Measurements from ENCODE around the gene NID2. TPM values are rescaled to one million over a fixed set of nuclear protein-coding genes. Genes with fewer than 3 reads are reported as not detected.

NID2 gene
- under 1 TPM; 0.19 to 0.24 TPM for total RNA-seq

DNA sequence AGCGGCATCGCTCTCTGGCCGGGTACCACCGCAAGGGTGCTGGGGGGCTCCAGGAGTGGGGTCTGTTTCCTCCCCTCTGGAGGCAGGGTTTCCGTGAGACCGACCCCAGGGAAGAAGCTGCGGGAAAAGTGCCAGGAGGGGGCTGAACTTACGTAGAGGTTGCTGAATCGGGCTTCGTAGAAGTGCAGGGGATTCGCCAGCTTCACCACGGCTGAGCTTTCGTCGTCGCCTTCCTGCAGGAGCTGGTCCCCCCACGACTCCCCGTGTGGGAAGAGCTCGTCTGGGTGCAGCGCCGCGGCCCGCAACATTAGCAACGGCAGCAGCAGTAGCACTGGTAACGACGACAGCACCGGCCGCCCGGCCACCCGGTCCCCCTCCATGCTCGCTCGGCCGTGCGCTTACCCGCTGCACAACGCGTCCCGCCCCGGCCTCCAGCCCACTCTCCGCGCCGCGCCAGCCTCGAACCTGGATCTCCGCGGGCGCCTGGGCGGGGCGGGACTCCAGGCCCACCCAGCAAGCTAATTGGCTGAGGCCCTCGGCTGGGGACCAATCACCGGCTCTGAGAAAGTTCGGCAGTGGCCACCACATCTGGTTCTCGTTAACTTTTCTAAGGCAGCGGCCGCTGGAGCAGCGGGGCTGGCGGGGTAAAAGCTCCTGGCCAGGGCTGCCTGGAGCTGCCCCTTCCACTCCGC, at the start of gene NID2:
Gene NID2, minus strand, starts transcription at position 445 of the 692 bp plus-strand sequence. Its CDS starts 65 bp downstream, at position 380.
- Mint-ChIP-seq H3K9me3 (no peaks in the 10 kb centered on the region), H3K27me3 (ENCODE audit: low read depth) (peaks cover 42% of the 10 kb centered on the region), H3K4me1 (ENCODE audit: low read depth) (peaks cover 19% of the 10 kb centered on the region), H3K36me3 (ENCODE audit: insufficient read depth in 2 of 2) (no peaks in the 10 kb centered on the region), H3K27ac (no peak within 1 kb of the TSS), H3K4me3 (peak within 1 kb of the TSS; percentile 76 to 82)
- peak; percentile 57 to 60 for DNase-seq
- ATAC-seq (replicated peaks in 1 of 2): peak; percentile 78

DNA sequence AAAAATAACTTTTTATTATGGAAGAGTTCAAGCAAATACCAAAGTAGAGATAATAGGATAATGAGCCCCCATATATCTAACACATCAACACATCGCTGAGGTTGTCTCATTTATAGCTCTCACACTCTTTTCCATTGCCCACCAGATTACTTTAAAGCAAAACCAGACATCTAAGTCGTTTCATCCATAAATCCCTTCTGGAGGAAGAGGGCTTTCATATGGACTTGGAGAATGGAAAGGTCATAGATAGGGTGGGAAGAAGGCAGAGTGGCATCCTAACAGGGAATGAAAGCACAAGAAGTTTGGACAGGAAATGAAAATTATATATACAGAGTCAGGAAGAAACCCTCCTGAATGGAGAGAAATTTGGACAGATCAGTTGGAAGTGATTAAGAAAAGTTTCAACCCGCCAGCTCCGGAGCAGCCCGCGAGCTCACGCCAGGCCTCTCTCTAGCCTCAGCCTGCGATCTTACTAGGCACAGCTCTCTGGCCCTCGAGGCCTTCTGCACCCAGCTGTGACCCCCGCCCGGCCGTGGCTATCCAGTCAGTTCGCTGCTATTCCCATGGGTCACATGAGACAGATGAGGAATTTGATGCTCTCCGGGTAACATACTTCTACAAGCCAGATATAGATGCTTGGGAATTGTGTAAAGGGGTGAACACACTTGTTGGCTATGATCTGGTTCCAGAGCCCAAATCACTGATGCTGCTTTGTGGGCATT, 48.4 kb upstream of the NID2 start:
- Mint-ChIP-seq H3K9me3 (peaks cover 2 to 4% of the 10 kb centered on the region in 2 donors), H3K27me3 (ENCODE audit: low read depth) (no peaks in the 10 kb centered on the region), H3K4me1 (ENCODE audit: low read depth) (no peaks in the 10 kb centered on the region), H3K4me3 (no peak overlapping the region), H3K27ac (no peak overlapping the region), H3K36me3 (ENCODE audit: insufficient read depth in 2 of 2) (no peaks in the 10 kb centered on the region)
- ATAC-seq (replicated peaks in 1 of 2): no peak
- DNase-seq: no peak

- no peaks in the 10 kb centered on the region for H3K4me1 Mint-ChIP-seq (ENCODE audit: low read depth)
- no peak overlapping the region for H3K27ac Mint-ChIP-seq
- H3K9me3 Mint-ChIP-seq: peaks cover 2 to 4% of the 10 kb centered on the region in 2 donors
- no peaks in the 10 kb centered on the region for H3K36me3 Mint-ChIP-seq (ENCODE audit: insufficient read depth in 2 of 2)
- DNase-seq: no peak
- no peaks in the 10 kb centered on the region for H3K27me3 Mint-ChIP-seq (ENCODE audit: low read depth)
- H3K4me3 Mint-ChIP-seq: no peak overlapping the region
- ATAC-seq (replicated peaks in 1 of 2): no peak
Observed at GRCh38 chr14:52115286-52115685, 46.4 kb upstream of the NID2 start.

DNA sequence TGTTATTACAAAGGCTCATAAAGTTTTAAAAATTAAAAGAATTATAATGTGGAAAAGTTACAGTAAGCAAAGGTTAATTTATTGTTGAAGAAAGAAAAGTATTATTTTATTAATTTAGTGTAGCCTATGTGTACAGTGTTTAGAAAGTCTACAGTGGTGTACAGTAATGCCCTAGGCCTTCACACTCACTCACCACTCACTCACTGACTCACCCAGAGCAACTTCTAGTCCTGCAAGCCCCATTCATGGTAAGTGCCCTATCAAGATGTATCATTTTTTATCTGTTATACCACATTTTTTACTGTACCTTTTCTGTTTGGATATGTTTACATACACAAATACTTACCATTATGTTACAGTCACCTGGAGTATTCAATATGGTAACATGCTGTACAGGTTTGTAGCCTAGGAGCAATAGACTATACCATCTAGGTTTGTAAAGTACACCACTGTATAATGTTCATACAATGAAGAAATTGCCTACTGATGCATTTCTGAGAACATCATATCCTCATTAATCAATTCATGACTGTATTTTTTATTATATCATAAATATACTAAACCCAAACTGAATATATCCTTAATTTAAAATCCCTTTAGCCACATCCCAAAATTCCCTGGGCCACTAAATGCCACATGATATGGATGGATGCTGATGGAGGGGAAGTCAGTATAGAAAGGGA, 43.6 kb upstream of the NID2 start:
- H3K36me3 Mint-ChIP-seq (ENCODE audit: insufficient read depth in 2 of 2): no peaks in the 10 kb centered on the region
- no peak overlapping the region for H3K4me3 Mint-ChIP-seq
- H3K9me3 Mint-ChIP-seq: peaks cover 1 to 2% of the 10 kb centered on the region in 2 donors
- ATAC-seq (replicated peaks in 1 of 2) (no peak), DNase-seq (no peak)
- H3K4me1 Mint-ChIP-seq (ENCODE audit: low read depth): no peaks in the 10 kb centered on the region
- no peak overlapping the region for H3K27ac Mint-ChIP-seq
- no peaks in the 10 kb centered on the region for H3K27me3 Mint-ChIP-seq (ENCODE audit: low read depth)

DNA sequence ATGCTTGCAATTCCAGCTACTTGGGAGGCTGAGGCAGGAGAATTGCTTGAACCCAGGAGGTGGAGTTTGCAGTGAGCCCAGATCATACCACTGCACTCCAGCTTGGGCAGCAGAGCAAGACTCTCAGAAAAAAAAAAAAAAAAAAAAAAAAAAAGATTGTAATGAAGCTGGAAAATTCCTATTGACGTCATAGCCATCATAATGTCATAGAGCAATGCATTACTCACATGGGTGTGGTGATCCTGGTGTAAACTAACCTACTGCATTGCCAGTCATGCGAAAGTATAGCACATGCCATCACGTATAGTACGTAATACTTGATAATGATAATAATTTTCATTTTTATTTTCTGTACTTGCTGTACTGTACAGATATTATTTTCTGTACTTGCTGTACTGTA, 42.7 kb upstream of the NID2 start:
- Mint-ChIP-seq H3K4me3 (no peak overlapping the region), H3K27me3 (ENCODE audit: low read depth) (no peaks in the 10 kb centered on the region), H3K9me3 (peaks cover 1 to 2% of the 10 kb centered on the region in 2 donors), H3K36me3 (ENCODE audit: insufficient read depth in 2 of 2) (no peaks in the 10 kb centered on the region), H3K4me1 (ENCODE audit: low read depth) (no peaks in the 10 kb centered on the region), H3K27ac (no peak overlapping the region)
- no peak for ATAC-seq (replicated peaks in 1 of 2)
- DNase-seq: no peak

GRCh38 chr14:52110441-52111086, 41.7 kb upstream of the NID2 start:
- Mint-ChIP-seq H3K9me3 (peaks cover 1 to 2% of the 10 kb centered on the region in 2 donors), H3K4me3 (no peak overlapping the region), H3K4me1 (ENCODE audit: low read depth) (no peaks in the 10 kb centered on the region), H3K36me3 (ENCODE audit: insufficient read depth in 2 of 2) (no peaks in the 10 kb centered on the region), H3K27me3 (ENCODE audit: low read depth) (no peaks in the 10 kb centered on the region), H3K27ac (no peak overlapping the region)
- no peak for DNase-seq
- no peak for ATAC-seq (replicated peaks in 1 of 2)

GRCh38 chr14:52108823-52109222, 40.0 kb upstream of the NID2 start:
- H3K4me1 Mint-ChIP-seq (ENCODE audit: low read depth): no peaks in the 10 kb centered on the region
- DNase-seq (no peak), ATAC-seq (replicated peaks in 1 of 2) (no peak)
- H3K27ac Mint-ChIP-seq: no peak overlapping the region
- H3K27me3 Mint-ChIP-seq (ENCODE audit: low read depth): no peaks in the 10 kb centered on the region
- peaks cover 1 to 2% of the 10 kb centered on the region in 2 donors for H3K9me3 Mint-ChIP-seq
- no peaks in the 10 kb centered on the region for H3K36me3 Mint-ChIP-seq (ENCODE audit: insufficient read depth in 2 of 2)
- no peak overlapping the region for H3K4me3 Mint-ChIP-seq

DNA sequence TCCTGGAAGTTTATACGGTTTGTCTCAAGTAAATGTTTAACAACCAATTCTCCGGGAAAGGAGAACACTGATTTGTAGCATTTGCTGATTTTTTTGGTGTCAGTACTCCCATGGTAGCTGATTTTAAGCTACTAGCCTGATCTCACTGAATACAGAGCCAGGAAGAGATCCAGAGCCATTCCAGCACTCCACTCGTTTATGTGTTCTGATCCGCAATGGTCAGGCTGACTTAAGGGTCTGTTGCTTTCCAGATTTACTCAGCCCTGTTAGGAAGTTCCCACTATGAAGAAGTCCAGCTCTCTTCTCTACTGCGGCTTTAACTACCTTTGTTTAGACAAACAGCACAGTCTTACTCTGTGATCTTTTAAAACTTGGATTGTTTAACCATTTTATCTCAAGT, 38.0 kb upstream of the NID2 start:
- Mint-ChIP-seq H3K4me1 (ENCODE audit: low read depth) (no peaks in the 10 kb centered on the region), H3K27me3 (ENCODE audit: low read depth) (no peaks in the 10 kb centered on the region), H3K27ac (no peak overlapping the region), H3K9me3 (no peaks in the 10 kb centered on the region), H3K4me3 (no peak overlapping the region), H3K36me3 (ENCODE audit: insufficient read depth in 2 of 2) (no peaks in the 10 kb centered on the region)
- ATAC-seq (replicated peaks in 1 of 2) (no peak), DNase-seq (no peak)

DNA sequence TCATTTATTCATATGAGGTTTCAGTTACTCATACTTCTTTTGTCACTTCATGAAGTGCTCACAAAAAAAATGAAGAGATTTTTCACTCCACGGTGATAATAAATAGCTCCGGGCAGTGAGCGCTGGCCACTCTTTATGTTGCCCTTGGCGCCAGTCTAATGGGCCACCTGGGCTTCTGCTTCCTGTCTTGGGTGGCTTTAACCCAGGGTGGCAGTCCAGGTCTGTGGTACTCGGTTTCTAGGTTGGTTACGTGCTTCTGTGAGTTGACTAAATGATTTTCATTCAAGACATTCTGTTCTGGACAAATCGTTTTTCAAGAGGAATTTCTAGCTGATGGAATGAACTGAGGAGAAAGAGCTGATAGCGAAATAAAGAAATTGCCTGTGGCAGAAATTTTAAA, 34.6 kb upstream of the NID2 start:
- ATAC-seq (replicated peaks in 1 of 2): no peak
- H3K36me3 Mint-ChIP-seq (ENCODE audit: insufficient read depth in 2 of 2): no peaks in the 10 kb centered on the region
- H3K9me3 Mint-ChIP-seq: no peaks in the 10 kb centered on the region
- H3K4me1 Mint-ChIP-seq (ENCODE audit: low read depth): no peaks in the 10 kb centered on the region
- no peak overlapping the region for H3K4me3 Mint-ChIP-seq
- H3K27me3 Mint-ChIP-seq (ENCODE audit: low read depth): no peaks in the 10 kb centered on the region
- no peak overlapping the region for H3K27ac Mint-ChIP-seq
- DNase-seq: no peak

GRCh38 chr14:52095794-52096193, 26.9 kb upstream of the NID2 start:
- Mint-ChIP-seq H3K27ac (no peak overlapping the region), H3K27me3 (ENCODE audit: low read depth) (peaks cover 7% of the 10 kb centered on the region), H3K4me1 (ENCODE audit: low read depth) (no peaks in the 10 kb centered on the region), H3K36me3 (ENCODE audit: insufficient read depth in 2 of 2) (no peaks in the 10 kb centered on the region), H3K4me3 (no peak overlapping the region), H3K9me3 (no peaks in the 10 kb centered on the region)
- DNase-seq: no peak
- no peak for ATAC-seq (replicated peaks in 1 of 2)

DNA sequence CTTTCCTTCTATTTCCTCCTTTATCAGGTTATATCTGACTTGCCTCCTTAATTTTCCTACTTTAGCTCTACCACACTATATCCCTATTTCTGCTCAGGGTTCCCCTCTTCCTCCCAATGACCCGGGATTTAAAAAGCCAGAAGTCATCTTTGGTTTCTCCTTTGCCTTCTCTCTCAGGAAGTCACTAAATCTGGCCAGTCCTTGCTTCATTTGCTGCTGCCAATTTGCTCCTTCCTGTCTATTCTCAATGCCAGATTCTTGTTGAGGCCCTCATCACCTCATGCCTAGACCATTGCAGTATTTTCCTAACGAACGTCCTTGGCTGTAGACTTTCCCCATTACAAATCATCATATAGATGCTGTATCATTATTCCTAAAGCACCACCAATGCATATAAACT, 26.5 kb upstream of the NID2 start:
- ATAC-seq (replicated peaks in 1 of 2) (no peak), DNase-seq (no peak)
- Mint-ChIP-seq H3K9me3 (no peaks in the 10 kb centered on the region), H3K4me1 (ENCODE audit: low read depth) (no peaks in the 10 kb centered on the region), H3K4me3 (no peak overlapping the region), H3K27me3 (ENCODE audit: low read depth) (peaks cover 12% of the 10 kb centered on the region), H3K36me3 (ENCODE audit: insufficient read depth in 2 of 2) (no peaks in the 10 kb centered on the region), H3K27ac (no peak overlapping the region)

DNA sequence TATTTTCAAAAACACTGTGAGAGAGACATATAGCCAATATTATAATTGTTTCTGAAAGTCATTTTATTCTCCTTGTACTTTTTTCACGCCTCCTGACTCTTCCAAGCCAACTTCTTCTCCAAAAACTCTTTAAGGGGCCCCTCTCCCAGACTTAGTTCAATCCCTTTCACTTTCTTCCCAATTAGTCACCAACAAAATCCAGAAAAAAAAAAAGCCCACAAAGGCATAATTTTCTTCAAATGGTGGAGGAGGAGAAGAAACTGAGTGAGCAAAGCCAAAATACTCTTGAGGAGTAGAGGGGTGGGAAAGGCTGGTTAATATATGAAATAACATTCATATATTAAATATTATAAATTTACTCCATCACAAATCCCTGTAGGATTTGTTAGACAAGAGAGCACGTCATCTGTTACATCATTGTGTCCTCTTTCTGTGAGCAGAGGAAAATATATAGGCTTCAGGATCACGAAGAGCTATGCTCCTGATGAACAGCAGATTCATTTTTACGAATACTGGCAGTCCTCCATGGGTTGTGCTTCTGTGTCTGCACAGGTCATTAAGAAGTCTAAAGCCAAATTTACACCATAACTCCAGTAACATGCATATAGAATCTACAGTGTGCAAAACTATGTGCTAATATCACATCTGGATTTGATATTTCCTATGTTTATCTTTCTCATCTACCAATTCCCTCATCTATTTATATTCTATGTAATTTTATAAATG, 25.9 kb upstream of the NID2 start:
- Mint-ChIP-seq H3K27ac (no peak overlapping the region), H3K9me3 (no peaks in the 10 kb centered on the region), H3K27me3 (ENCODE audit: low read depth) (peaks cover 17% of the 10 kb centered on the region), H3K36me3 (ENCODE audit: insufficient read depth in 2 of 2) (no peaks in the 10 kb centered on the region), H3K4me1 (ENCODE audit: low read depth) (no peaks in the 10 kb centered on the region), H3K4me3 (no peak overlapping the region)
- no peak for ATAC-seq (replicated peaks in 1 of 2)
- no peak for DNase-seq
